ENCODE data around the gene GGCT.

DNA sequence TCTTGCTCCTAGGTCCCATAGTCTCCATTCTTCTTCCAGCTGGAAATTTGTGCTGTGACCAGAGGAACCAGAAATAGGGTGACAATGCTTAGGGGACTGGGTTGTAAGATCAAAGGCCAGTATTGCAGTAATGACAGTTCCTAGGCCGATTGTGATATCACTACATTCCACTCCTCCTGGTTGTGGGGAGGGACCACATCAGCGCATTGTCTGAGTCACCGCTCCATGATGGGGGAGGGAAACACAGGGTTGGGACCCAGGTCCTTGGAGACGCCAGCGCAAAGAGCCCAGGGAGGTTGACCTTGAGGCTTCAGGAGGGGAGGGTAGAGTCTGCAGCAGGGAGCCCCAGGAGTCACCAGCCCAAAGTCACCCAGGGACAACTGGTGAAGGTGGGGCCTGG, 20.8 kb upstream of the GGCT start:
- TF ChIP-seq, protein P1, sequence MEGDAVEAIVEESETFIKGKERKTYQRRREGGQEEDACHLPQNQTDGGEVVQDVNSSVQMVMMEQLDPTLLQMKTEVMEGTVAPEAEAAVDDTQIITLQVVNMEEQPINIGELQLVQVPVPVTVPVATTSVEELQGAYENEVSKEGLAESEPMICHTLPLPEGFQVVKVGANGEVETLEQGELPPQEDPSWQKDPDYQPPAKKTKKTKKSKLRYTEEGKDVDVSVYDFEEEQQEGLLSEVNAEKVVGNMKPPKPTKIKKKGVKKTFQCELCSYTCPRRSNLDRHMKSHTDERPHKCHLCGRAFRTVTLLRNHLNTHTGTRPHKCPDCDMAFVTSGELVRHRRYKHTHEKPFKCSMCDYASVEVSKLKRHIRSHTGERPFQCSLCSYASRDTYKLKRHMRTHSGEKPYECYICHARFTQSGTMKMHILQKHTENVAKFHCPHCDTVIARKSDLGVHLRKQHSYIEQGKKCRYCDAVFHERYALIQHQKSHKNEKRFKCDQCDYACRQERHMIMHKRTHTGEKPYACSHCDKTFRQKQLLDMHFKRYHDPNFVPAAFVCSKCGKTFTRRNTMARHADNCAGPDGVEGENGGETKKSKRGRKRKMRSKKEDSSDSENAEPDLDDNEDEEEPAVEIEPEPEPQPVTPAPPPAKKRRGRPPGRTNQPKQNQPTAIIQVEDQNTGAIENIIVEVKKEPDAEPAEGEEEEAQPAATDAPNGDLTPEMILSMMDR (IDR thresholded peaks at IDR 0.05; ENCODE audit: insufficient read depth, low read length, poor library complexity, severe bottlenecking) = no peak
- TF ChIP-seq EZH2phosphoT487 (conservative IDR thresholded peaks at IDR 0.05; ENCODE audit: low read length) = no peak
